ENCODE measurements around the gene PCDHGA6. TPM values are rescaled to one million over a fixed set of nuclear protein-coding genes. Genes with fewer than 3 reads are reported as not detected.
"Not testable (repeated sequence)": the region's sequence is repeated elsewhere in the genome, so short reads cannot be mapped to it uniquely, and the experiment has no call there.

PCDHGA6 gene
- total RNA-seq, 1 donor from 2014 or later: 0.60 TPM

- H3K27me3 Mint-ChIP-seq: no peaks in the 10 kb centered on the region
- peaks cover 41% of the 10 kb centered on the region for H3K36me3 Mint-ChIP-seq (ENCODE audit: insufficient read depth)
- no peaks in the 10 kb centered on the region for H3K4me1 Mint-ChIP-seq (ENCODE audit: low read depth)
- H3K9me3 Mint-ChIP-seq (ENCODE audit: low read depth): peaks cover 48% of the 10 kb centered on the region
- peak overlapping the region; percentile 37 for H3K4me3 Mint-ChIP-seq (ENCODE audit: low read depth)
- H3K27ac Mint-ChIP-seq: peak overlapping the region; percentile 79
- no peak for DNase-seq (ENCODE audit: low spot score, unreplicated experiment)
- TF ChIP-seq CTCF (IDR thresholded peaks at IDR 0.05; ENCODE audit: unreplicated experiment): no peak
Measured at GRCh38 chr5:141399555-141400258, 26.0 kb downstream of the PCDHGA6 start.

GRCh38 chr5:141402553-141403243, 29.0 kb downstream of the PCDHGA6 start, which contains the start of gene PCDHGA9:
PCDHGA9 (plus strand) TSS chr5:141402778; CDS start chr5:141402953, 175 bp downstream.
- Mint-ChIP-seq H3K27ac (no peak within 1 kb of the TSS), H3K4me1 (ENCODE audit: low read depth) (no peaks in the 10 kb centered on the region), H3K36me3 (ENCODE audit: insufficient read depth) (peaks cover 41% of the 10 kb centered on the region), H3K9me3 (ENCODE audit: low read depth) (peaks cover 45% of the 10 kb centered on the region), H3K27me3 (no peaks in the 10 kb centered on the region), H3K4me3 (ENCODE audit: low read depth) (no peak within 1 kb of the TSS)
- TF ChIP-seq CTCF (IDR thresholded peaks at IDR 0.05; ENCODE audit: unreplicated experiment): no peak
- DNase-seq (ENCODE audit: low spot score, unreplicated experiment): no peak

GRCh38 chr5:141403387-141403786, 29.7 kb downstream of the PCDHGA6 start:
- Mint-ChIP-seq H3K9me3 (ENCODE audit: low read depth) (peaks cover 48% of the 10 kb centered on the region), H3K27me3 (no peaks in the 10 kb centered on the region), H3K36me3 (ENCODE audit: insufficient read depth) (peaks cover 45% of the 10 kb centered on the region), H3K4me3 (ENCODE audit: low read depth) (no peak overlapping the region), H3K4me1 (ENCODE audit: low read depth) (peaks cover 2% of the 10 kb centered on the region), H3K27ac (no peak overlapping the region)
- no peak for TF ChIP-seq CTCF (IDR thresholded peaks at IDR 0.05; ENCODE audit: unreplicated experiment)
- DNase-seq (ENCODE audit: low spot score, unreplicated experiment): no peak

- peak; percentile 51 for DNase-seq (ENCODE audit: low spot score, unreplicated experiment)
- Mint-ChIP-seq H3K4me3 (ENCODE audit: low read depth) (peak within 1 kb of the TSS; percentile 86), H3K36me3 (ENCODE audit: insufficient read depth) (peaks cover 47% of the 10 kb centered on the region), H3K9me3 (ENCODE audit: low read depth) (peaks cover 43% of the 10 kb centered on the region), H3K27ac (peak within 1 kb of the TSS; percentile 98)
- peak; percentile 74 for TF ChIP-seq CTCF (IDR thresholded peaks at IDR 0.05; ENCODE audit: unreplicated experiment)
- not testable (repeated sequence) for H3K4me1 Mint-ChIP-seq (ENCODE audit: low read depth); H3K27me3 Mint-ChIP-seq
Measured at GRCh38 chr5:141407790-141408505, 34.3 kb downstream of the PCDHGA6 start, which contains the start of gene PCDHGB6. PCDHGB6 (plus strand) TSS chr5:141408021; CDS start chr5:141408203, 182 bp downstream.

Measured in progenitor cell of endocrine pancreas (in vitro differentiated cells).